PC-3 (cell line): Measurements from ENCODE around the gene UPK2. TPM values are rescaled to one million over a fixed set of nuclear protein-coding genes. Genes with fewer than 3 reads are reported as not detected.
"Not testable (repeated sequence)": the region's sequence is repeated elsewhere in the genome, so short reads cannot be mapped to it uniquely, and the experiment has no call there.

Source experiments
- ATAC-seq: fragments of 200-7000 bp; cut with Tn5 transposase; 2 replicates; pipeline ENCODE4 v1.9.1; 2020; ENCODE audit warnings: mild to moderate bottlenecking, moderate library complexity
- BruUV-seq: library from RNA; stranded (reverse); fragments of 400-500 nt; replicated peaks from 2 replicates; lab custom pipeline; 2021; lab: Mats Ljungman, UMichigan
- CTCF ChIA-PET: fragments of 300-600 bp; sonication (Branson Sonifier 250); formaldehyde crosslinking; loops from one replicate; lab custom pipeline; 2022; ENCODE audit warnings: antibody characterized with exemption; lab: Charles Lee
- POLR2A ChIA-PET: fragments of 300-600 bp; sonication (Branson Sonifier 250); formaldehyde crosslinking; loops from one replicate; lab custom pipeline; 2022; ENCODE audit warnings: antibody characterized with exemption; ENCODE audit not compliant: unreplicated experiment; lab: Charles Lee
- DNase-seq: peaks from one replicate; pipeline ENCODE4 v3.0.0-alpha.2; 2015
- H2AFZ ChIP-seq: fragments of 300-600 bp; sonication (generic); 2 replicates; pipeline ENCODE4 v1.6.0; 2016; ENCODE audit warnings: antibody characterized with exemption, low read length
- H3F3A ChIP-seq: fragments of 300-600 bp; sonication (generic); one replicate; pipeline ENCODE4 v1.6.0; 2017; ENCODE audit warnings: antibody characterized with exemption, low read length, control low read depth, mild to moderate bottlenecking; ENCODE audit not compliant: unreplicated experiment
- H3K27ac ChIP-seq: fragments of 300-600 bp; sonication (generic); 2 replicates; pipeline ENCODE4 v1.5.1; 2016; ENCODE audit warnings: mild to moderate bottlenecking, low read length
- H3K27me3 ChIP-seq: fragments of 300-600 bp; sonication (generic); 2 replicates; pipeline ENCODE4 v1.6.1; 2016; ENCODE audit warnings: low read length, mixed read lengths
- H3K36me3 ChIP-seq: fragments of 300-600 bp; sonication (generic); 2 replicates; pipeline ENCODE4 v1.6.1; 2016; ENCODE audit warnings: low read depth, mixed run types, low read length, mixed read lengths
- H3K4me1 ChIP-seq: fragments of 300-600 bp; sonication (generic); 2 replicates; pipeline ENCODE4 v1.5.1; 2016; ENCODE audit warnings: low read length; ENCODE audit not compliant: insufficient read depth
- H3K4me2 ChIP-seq: fragments of 300-600 bp; sonication (generic); 2 replicates; pipeline ENCODE4 v1.6.0; 2016; ENCODE audit warnings: low read length
- H3K4me3 ChIP-seq: fragments of 300-600 bp; sonication (generic); 2 replicates; pipeline ENCODE4 v1.5.1; 2016; ENCODE audit warnings: mild to moderate bottlenecking, low read length, mixed read lengths
- H3K79me2 ChIP-seq: fragments of 300-600 bp; sonication (generic); 2 replicates; pipeline ENCODE4 v1.6.1; 2017; ENCODE audit warnings: low read length, mixed read lengths
- H3K9ac ChIP-seq: fragments of 300-600 bp; sonication (generic); 2 replicates; pipeline ENCODE4 v1.6.0; 2016; ENCODE audit warnings: mild to moderate bottlenecking, low read length
- H3K9me2 ChIP-seq: fragments of 300-600 bp; sonication (generic); replicated peaks from 2 replicates; pipeline ENCODE4 v1.6.1; 2016; ENCODE audit warnings: mixed run types, low read length, mixed read lengths
- H3K9me3 ChIP-seq: fragments of 300-600 bp; sonication (generic); 2 replicates; pipeline ENCODE4 v1.6.1; 2016; ENCODE audit warnings: low read length, mixed read lengths
- H4K20me1 ChIP-seq: fragments of 300-600 bp; sonication (generic); 2 replicates; pipeline ENCODE4 v1.6.1; 2016; ENCODE audit warnings: low read length, mixed read lengths
- EZH2 ChIP-seq: fragments of 300-600 bp; sonication (generic); IDR thresholded peaks from one replicate; pipeline ENCODE4 v1.6.1; 2017; ENCODE audit warnings: antibody characterized with exemption, mild to moderate bottlenecking, low read length; ENCODE audit not compliant: unreplicated experiment
- EZH2phosphoT487 ChIP-seq: fragments of 300-600 bp; sonication (generic); IDR thresholded peaks from 2 replicates; pipeline ENCODE4 v1.6.1; 2018; ENCODE audit warnings: mild to moderate bottlenecking, antibody characterized with exemption, low read length, borderline replicate concordance
- intact Hi-C: fragments of 100-400 bp; cut with micrococcal nuclease; formaldehyde crosslinking; loops from 2 replicates; pipeline ENCODE4 v1.9.0; 2023
- total RNA-seq: library from RNA; depleted of rRNA; stranded (reverse); fragments of >200 nt; gene quantifications from 2 replicates; pipeline ENCODE4 v1.2.3, GENCODE V29; 2014
- TF ChIP-seq, protein P1 (sequence below): fragments of 300-600 bp; sonication (generic); conservative IDR thresholded peaks from 2 replicates; pipeline ENCODE4 v1.5.1; 2017; ENCODE audit warnings: antibody characterized with exemption, low read depth, mild to moderate bottlenecking, low read length

UPK2 gene
- total RNA-seq, 1 experiment from 2014 or later, result 0.44 TPM

DNA sequence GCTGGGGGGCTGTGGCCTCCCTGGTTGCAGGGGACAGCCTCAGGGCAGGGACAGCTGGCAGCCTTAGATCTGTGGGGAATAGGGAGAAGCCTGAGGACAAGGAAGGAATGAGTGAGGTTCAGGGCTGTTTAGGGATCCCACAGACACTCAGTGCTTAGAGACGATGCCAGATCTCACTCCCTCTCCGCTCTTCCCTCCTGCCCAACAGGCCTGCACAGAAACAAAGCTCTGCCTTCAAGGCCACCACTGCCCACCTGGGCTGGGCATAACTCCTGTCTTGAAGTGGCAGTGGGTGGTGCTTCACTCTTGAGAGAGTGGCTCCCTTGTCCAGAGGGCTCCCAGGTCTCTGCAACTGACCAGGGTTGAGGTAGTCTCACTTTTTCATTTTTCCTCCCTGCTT is 28.7 kb downstream of the UPK2 start:
- TF ChIP-seq, protein P1, sequence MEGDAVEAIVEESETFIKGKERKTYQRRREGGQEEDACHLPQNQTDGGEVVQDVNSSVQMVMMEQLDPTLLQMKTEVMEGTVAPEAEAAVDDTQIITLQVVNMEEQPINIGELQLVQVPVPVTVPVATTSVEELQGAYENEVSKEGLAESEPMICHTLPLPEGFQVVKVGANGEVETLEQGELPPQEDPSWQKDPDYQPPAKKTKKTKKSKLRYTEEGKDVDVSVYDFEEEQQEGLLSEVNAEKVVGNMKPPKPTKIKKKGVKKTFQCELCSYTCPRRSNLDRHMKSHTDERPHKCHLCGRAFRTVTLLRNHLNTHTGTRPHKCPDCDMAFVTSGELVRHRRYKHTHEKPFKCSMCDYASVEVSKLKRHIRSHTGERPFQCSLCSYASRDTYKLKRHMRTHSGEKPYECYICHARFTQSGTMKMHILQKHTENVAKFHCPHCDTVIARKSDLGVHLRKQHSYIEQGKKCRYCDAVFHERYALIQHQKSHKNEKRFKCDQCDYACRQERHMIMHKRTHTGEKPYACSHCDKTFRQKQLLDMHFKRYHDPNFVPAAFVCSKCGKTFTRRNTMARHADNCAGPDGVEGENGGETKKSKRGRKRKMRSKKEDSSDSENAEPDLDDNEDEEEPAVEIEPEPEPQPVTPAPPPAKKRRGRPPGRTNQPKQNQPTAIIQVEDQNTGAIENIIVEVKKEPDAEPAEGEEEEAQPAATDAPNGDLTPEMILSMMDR, result no peak
- no peak for TF ChIP-seq EZH2phosphoT487
- no peak for TF ChIP-seq EZH2
- Histone ChIP-seq H3K4me1 (no peaks in the 10 kb centered on the region), H3K36me3 (no peaks in the 10 kb centered on the region), H3K27ac (no peak overlapping the region), H3K4me3 (no peak overlapping the region), H3K9ac (no peak overlapping the region), H3F3A (no peaks in the 10 kb centered on the region), H2AFZ (no peak overlapping the region), H3K9me2 (no peaks in the 10 kb centered on the region), H3K9me3 (no peaks in the 10 kb centered on the region), H4K20me1 (no peaks in the 10 kb centered on the region), H3K79me2 (no peaks in the 10 kb centered on the region), H3K4me2 (no peak overlapping the region), H3K27me3 (no peaks in the 10 kb centered on the region)
- ChIA-PET POLR2A (no interaction called here), CTCF (no interaction called here)
- no peak for ATAC-seq
- DNase-seq, result no peak
- intact Hi-C loops, result no loop called here
- no TSS peak for BruUV-seq

DNA sequence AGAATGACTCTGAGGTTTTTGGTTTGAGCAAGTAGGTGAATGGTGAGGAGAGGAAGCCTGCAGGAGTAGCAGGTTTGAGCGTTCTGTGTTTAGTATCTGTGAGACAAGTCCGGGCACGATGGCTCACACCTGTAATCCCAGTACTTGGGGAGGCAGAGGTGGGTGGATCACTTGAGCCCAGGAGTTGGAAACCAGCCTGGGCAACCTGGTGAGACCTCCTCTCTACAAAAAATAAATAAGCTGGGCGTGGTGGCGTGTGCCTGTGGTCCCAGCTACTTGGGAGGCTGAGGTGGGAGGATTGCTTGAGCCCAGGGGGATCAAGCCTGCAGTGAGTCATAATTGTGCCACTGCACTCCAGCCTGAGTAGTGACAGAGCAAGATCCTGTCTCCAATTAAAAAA is 32.2 kb downstream of the UPK2 start:
- Histone ChIP-seq H3K79me2 (no peaks in the 10 kb centered on the region), H3K4me2 (no peak overlapping the region), H4K20me1 (no peaks in the 10 kb centered on the region), H3K4me1 (no peaks in the 10 kb centered on the region), H3K27ac (no peak overlapping the region), H3K9ac (no peak overlapping the region), H3K36me3 (no peaks in the 10 kb centered on the region), H3K9me3 (no peaks in the 10 kb centered on the region), H3F3A (no peaks in the 10 kb centered on the region), H3K4me3 (no peak overlapping the region), H3K9me2 (no peaks in the 10 kb centered on the region), H2AFZ (no peak overlapping the region), H3K27me3 (no peaks in the 10 kb centered on the region)
- no peak for ATAC-seq
- DNase-seq, result no peak
- BruUV-seq, result no TSS peak
- TF ChIP-seq, protein P1, result no peak
- no peak for TF ChIP-seq EZH2
- intact Hi-C loops, result no loop called here
- ChIA-PET POLR2A (no interaction called here), CTCF (no interaction called here)

DNA sequence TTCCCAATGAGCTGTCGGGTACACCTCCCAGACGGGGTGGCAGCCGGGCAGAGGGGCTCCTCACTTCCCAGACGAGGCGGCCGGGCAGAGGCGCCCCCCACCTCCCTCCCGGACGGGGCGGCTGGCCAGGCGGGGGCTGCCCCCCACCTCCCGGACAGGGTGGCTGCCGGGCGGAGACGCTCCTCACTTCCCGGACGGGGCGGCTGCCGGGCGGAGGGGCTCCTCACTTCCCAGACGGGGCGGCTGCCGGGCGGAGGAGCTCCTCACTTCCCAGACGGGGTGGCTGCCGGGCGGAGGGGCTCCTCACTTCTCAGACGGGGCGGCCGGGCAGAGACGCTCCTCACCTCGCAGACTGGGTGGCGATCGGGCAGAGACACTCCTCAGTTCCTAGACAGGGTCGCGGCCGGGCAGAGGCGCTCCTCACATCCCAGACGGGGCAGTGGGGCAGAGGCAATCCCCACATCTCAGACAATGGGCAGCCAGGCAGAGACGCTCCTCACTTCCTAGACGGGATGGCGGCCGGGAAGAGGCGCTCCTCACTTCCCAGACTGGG is 35.5 kb downstream of the UPK2 start:
- H3K36me3 ChIP-seq, H3K27ac ChIP-seq, intact Hi-C loops, POLR2A ChIA-PET, H3K4me2 ChIP-seq, CTCF ChIA-PET, H3K4me3 ChIP-seq, H3K4me1 ChIP-seq, BruUV-seq, H3F3A ChIP-seq, H3K9ac ChIP-seq, DNase-seq, H3K79me2 ChIP-seq, ATAC-seq, H3K27me3 ChIP-seq, H3K9me3 ChIP-seq, H3K9me2 ChIP-seq, H2AFZ ChIP-seq, H4K20me1 ChIP-seq: not testable (repeated sequence)
